A673 (cell line): ENCODE data around the gene DUSP19. TPM values are rescaled to one million over a fixed set of nuclear protein-coding genes. Genes with fewer than 3 reads are reported as not detected.

ENCODE experiments used
- Bru-seq: library from RNA; stranded (reverse); fragments of 400-500 nt; gene quantifications from one replicate; lab custom pipeline; 2021; lab: Mats Ljungman, UMichigan
- BruChase-seq, 2 experiments: library from RNA; stranded (reverse); fragments of 400-500 nt; gene quantifications; one replicate each; lab custom pipeline; 2021; lab: Mats Ljungman, UMichigan
- BruUV-seq: library from RNA; stranded (reverse); fragments of 400-500 nt; replicated peaks from 2 replicates; lab custom pipeline; 2021; lab: Mats Ljungman, UMichigan
- CTCF ChIA-PET: fragments of 300-600 bp; sonication (Branson Sonifier 250); formaldehyde crosslinking; loops from one replicate; lab custom pipeline; 2022; ENCODE audit warnings: antibody characterized with exemption; lab: Charles Lee
- POLR2A ChIA-PET: fragments of 300-600 bp; sonication (Branson Sonifier 250); formaldehyde crosslinking; loops from one replicate; lab custom pipeline; 2022; ENCODE audit warnings: antibody characterized with exemption; ENCODE audit not compliant: low non-redundant PET; lab: Charles Lee
- DNase-seq: peaks from one replicate; pipeline ENCODE4 v3.0.0-alpha.2; 2015; ENCODE audit warnings: low spot score
- H3K27ac ChIP-seq: fragments of 200-600 bp; sonication (generic); 2 replicates; pipeline ENCODE4 v1.5.1; 2016; ENCODE audit warnings: mixed run types, low read depth, mild to moderate bottlenecking, mixed read lengths, antibody characterized with exemption, low read length; ENCODE audit not compliant: poor library complexity, severe bottlenecking
- H3K27me3 ChIP-seq: fragments of 200-600 bp; sonication (generic); replicated peaks from 2 replicates; pipeline ENCODE4 v1.6.1; 2017; ENCODE audit warnings: mixed run types, low read depth, mild to moderate bottlenecking, mixed read lengths, antibody characterized with exemption, low read length; ENCODE audit not compliant: insufficient read depth, poor library complexity
- H3K36me3 ChIP-seq: fragments of 200-600 bp; sonication (generic); 2 replicates; pipeline ENCODE4 v1.6.1; 2016; ENCODE audit warnings: mixed run types, mild to moderate bottlenecking, mixed read lengths, antibody characterized with exemption, low read length; ENCODE audit not compliant: insufficient read depth, poor library complexity, severe bottlenecking
- H3K4me1 ChIP-seq: fragments of 200-600 bp; sonication (generic); 2 replicates; pipeline ENCODE4 v1.6.1; 2017; ENCODE audit warnings: mixed run types, mild to moderate bottlenecking, mixed read lengths, antibody characterized with exemption, low read length; ENCODE audit not compliant: insufficient read depth, poor library complexity, severe bottlenecking
- H3K4me3 ChIP-seq: fragments of 200-600 bp; sonication (generic); 2 replicates; pipeline ENCODE4 v1.5.1; 2016; ENCODE audit warnings: low read depth, mixed run types, mild to moderate bottlenecking, mixed read lengths, low read length; ENCODE audit not compliant: poor library complexity, severe bottlenecking
- H3K9me3 ChIP-seq: fragments of 200-600 bp; sonication (generic); 2 replicates; pipeline ENCODE4 v1.6.1; 2016; ENCODE audit warnings: mixed run types, low read depth, mild to moderate bottlenecking, mixed read lengths, antibody characterized with exemption, low read length; ENCODE audit not compliant: poor library complexity, severe bottlenecking
- CTCF ChIP-seq: fragments of 300-800, 200-600 bp; sonication (generic); conservative IDR thresholded peaks from 2 replicates; pipeline ENCODE4 v1.5.1; 2017; ENCODE audit warnings: low read depth, mild to moderate bottlenecking, antibody characterized with exemption, low read length, moderate library complexity, mixed read lengths
- EZH2 ChIP-seq: fragments of 200-600 bp; sonication (generic); IDR thresholded peaks from 2 replicates; pipeline ENCODE4 v1.6.1; 2017; ENCODE audit warnings: borderline replicate concordance, low read depth, mild to moderate bottlenecking, mixed read lengths, antibody characterized with exemption, low read length; ENCODE audit not compliant: poor library complexity, severe bottlenecking
- intact Hi-C: fragments of 100-400 bp; cut with micrococcal nuclease; formaldehyde crosslinking; loops from one replicate; pipeline ENCODE4 v1.10.0; 2022; ENCODE audit not compliant: unreplicated experiment
- long read RNA-seq: library from polyadenylated mRNA; stranded (forward); transcript quantifications from one replicate; pipeline ENCODE4 v2.0.0, GENCODE V29; 2022
- total RNA-seq: library from RNA; stranded (reverse); gene quantifications from 2 replicates; pipeline ENCODE4 v1.2.3, GENCODE V29; 2021

Gene DUSP19
- total RNA-seq (5.2 and 6.4 TPM in 2 replicates), Bru-seq, nascent RNA (percentile 45 among the genes with signal in this experiment), BruChase-seq, experiment 1, labeled RNA remaining after a 2-hour chase (percentile 52 among the genes with signal in this experiment), BruChase-seq, experiment 2, labeled RNA remaining after a 6-hour chase (percentile 67 among the genes with signal in this experiment)
- long read RNA-seq, full-length matches to known transcripts: 3 of 4 reads
- long read RNA-seq, partial matches to known transcripts: 0 of 4 reads
- long read RNA-seq, other reads (novel, unspliced or antisense): 1 of 4 reads

GRCh38 chr2:183078464-183079138 lies at the start of gene DUSP19:
Gene DUSP19, plus strand, starts transcription at chr2:183078747. Its CDS starts 187 bp downstream, at chr2:183078934.
- Histone ChIP-seq H3K27ac (peak within 1 kb of the TSS; percentile 66), H3K9me3 (no peaks in the 10 kb centered on the region), H3K4me3 (peak within 1 kb of the TSS; percentile 67), H3K4me1 (peaks cover 10% of the 10 kb centered on the region), H3K27me3 (no peaks in the 10 kb centered on the region), H3K36me3 (no peaks in the 10 kb centered on the region)
- DNase-seq: peak; percentile 93
- CTCF ChIA-PET: no interaction called here
- TF ChIP-seq CTCF (no peak), EZH2 (no peak)
- intact Hi-C loops: no loop called here
- no TSS peak for BruUV-seq
- POLR2A ChIA-PET: no interaction called here

GRCh38 chr2:183029219-183029618 lies 49.3 kb upstream of the DUSP19 start:
- intact Hi-C loops: no loop called here
- Histone ChIP-seq H3K9me3 (no peaks in the 10 kb centered on the region), H3K4me1 (peaks cover 64% of the 10 kb centered on the region), H3K36me3 (no peaks in the 10 kb centered on the region), H3K27ac (peak overlapping the region; percentile 14), H3K4me3 (no peak overlapping the region), H3K27me3 (no peaks in the 10 kb centered on the region)
- DNase-seq: no peak
- BruUV-seq: no TSS peak
- ChIA-PET CTCF (no interaction called here), POLR2A (interaction anchor here (0.6 kb wide), 1 partner anchor 186 kb away, joined by 3 read pairs; no protein-coding TSS in a partner anchor)
- no peak for TF ChIP-seq EZH2
- TF ChIP-seq CTCF: no peak

GRCh38 chr2:183031911-183032794 lies 46.4 kb upstream of the DUSP19 start:
- DNase-seq: peak; percentile 50
- ChIA-PET CTCF (no interaction called here), POLR2A (interaction anchor here (0.7 kb wide), 1 partner anchor 313 kb away, joined by 4 read pairs; no protein-coding TSS in a partner anchor)
- no TSS peak for BruUV-seq
- H3K27me3 ChIP-seq: no peaks in the 10 kb centered on the region
- intact Hi-C loops: no loop called here
- TF ChIP-seq EZH2 (no peak), CTCF (no peak)
- no peak overlapping the region for H3K4me3 ChIP-seq
- no peaks in the 10 kb centered on the region for H3K36me3 ChIP-seq
- peak overlapping the region; percentile 94 for H3K27ac ChIP-seq
- H3K9me3 ChIP-seq: no peaks in the 10 kb centered on the region
- peaks cover 59% of the 10 kb centered on the region for H3K4me1 ChIP-seq
